AG10803 (cell line): ENCODE data around the gene ROBO4.
A peak's percentile ranks its signal among the peaks of the same experiment; 100 is the strongest.

ENCODE experiments used
- DNase-seq: peaks from one replicate; pipeline ENCODE4 v3.0.0; 2010; ENCODE audit warnings: low read depth
- H3K4me3 ChIP-seq: 2 replicates; pipeline ENCODE4 v1.5.1; 2011; ENCODE audit warnings: mild to moderate bottlenecking, low read length, control low read depth
- CTCF ChIP-seq: conservative IDR thresholded peaks from 2 replicates; pipeline ENCODE4 v1.5.1; 2011; ENCODE audit warnings: mild to moderate bottlenecking, low read length, control low read depth, inconsistent platforms

Gene ROBO4

GRCh38 chr11:124841840-124842239 is 55.8 kb downstream of the ROBO4 start:
- no peak for DNase-seq
- no peak overlapping the region for H3K4me3 ChIP-seq
- TF ChIP-seq CTCF: no peak

- no peak for DNase-seq
Observed at GRCh38 chr11:124841201-124841600, 56.5 kb downstream of the ROBO4 start.

GRCh38 chr11:124840666-124841065 is 57.0 kb downstream of the ROBO4 start:
- H3K4me3 ChIP-seq: no peak overlapping the region
- DNase-seq: no peak
- TF ChIP-seq CTCF: no peak

More at GRCh38 chr11:124841201-124841600, 56.5 kb downstream of the ROBO4 start:
- TF ChIP-seq CTCF: no peak
- H3K4me3 ChIP-seq: no peak overlapping the region

GRCh38 chr11:124839972-124840621 is 57.6 kb downstream of the ROBO4 start:
- no peak for DNase-seq
- H3K4me3 ChIP-seq: peak overlapping the region; percentile 20; the same call in 1 of the 2 replicates
- no peak for TF ChIP-seq CTCF

GRCh38 chr11:124839128-124839971 is 58.3 kb downstream of the ROBO4 start:
- TF ChIP-seq CTCF: no peak
- H3K4me3 ChIP-seq: peak overlapping the region; percentile 26
- DNase-seq: no peak

- no peak overlapping the region for H3K4me3 ChIP-seq
- TF ChIP-seq CTCF: no peak
Observed at GRCh38 chr11:124838805-124839127, 58.9 kb downstream of the ROBO4 start.

GRCh38 chr11:124837491-124837856 is 60.2 kb downstream of the ROBO4 start:
- TF ChIP-seq CTCF: peak; percentile 73
- DNase-seq: peak; percentile 89
- no peak overlapping the region for H3K4me3 ChIP-seq

More at GRCh38 chr11:124838805-124839127, 58.9 kb downstream of the ROBO4 start:
- DNase-seq: no peak
